ENCODE data around the gene ECM1.

Gene ECM1

GRCh38 chr1:150507912-150508864, at the start of gene ECM1:
TSS of gene ECM1 (plus strand) at chr1:150508109. CDS start at chr1:150508210, 101 bp downstream.
- no peak for DNase-seq (ENCODE audit: low read depth in 2 of 2)

DNA sequence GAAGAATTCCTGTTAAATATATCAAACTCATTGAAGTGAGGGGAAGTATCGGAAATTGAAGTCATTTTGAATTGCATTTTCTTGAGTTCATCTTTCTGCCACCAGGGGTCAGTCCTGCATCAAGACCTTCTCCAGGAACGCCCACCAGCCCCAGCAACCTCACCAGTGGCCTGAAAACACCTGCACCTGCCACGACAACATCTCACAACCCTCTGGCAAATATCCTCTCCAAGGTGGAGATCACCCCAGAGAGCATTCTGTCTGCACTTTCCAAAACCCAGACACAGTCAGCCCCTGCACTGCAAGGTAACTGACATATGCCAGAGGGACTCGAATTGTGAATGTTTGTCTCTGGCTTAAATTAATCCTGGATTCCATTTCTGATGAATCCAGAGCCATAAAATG, 43.5 kb upstream of the ECM1 start:
- peak; percentile 31 to 55 for DNase-seq (ENCODE audit: low read depth in 2 of 2)

- DNase-seq (ENCODE audit: low read depth in 2 of 2): no peak
Observed at GRCh38 chr1:150466964-150467363, 40.9 kb upstream of the ECM1 start.

DNA sequence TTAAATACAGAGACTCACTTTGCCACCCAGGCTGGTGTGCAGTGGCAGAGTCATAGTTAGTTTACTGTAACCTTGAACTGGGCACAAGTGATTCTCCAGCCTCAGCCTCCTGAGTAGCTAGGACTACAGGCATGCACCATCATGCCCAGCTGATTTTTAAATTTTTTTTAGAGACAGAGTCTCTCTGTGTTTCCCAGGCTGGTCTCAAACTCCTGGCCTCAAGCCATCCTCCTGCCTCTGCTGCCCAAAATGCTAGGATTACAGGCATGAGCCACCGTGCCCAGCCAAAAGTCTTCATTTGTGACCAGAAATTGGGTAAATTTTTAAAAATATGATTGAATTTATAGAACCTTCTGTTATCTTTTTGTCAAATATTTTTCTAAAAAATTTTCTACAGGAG, 38.6 kb upstream of the ECM1 start:
- DNase-seq (ENCODE audit: low read depth in 2 of 2): no peak

GRCh38 chr1:150472601-150473200, 35.2 kb upstream of the ECM1 start:
- DNase-seq (ENCODE audit: low read depth in 2 of 2): no peak

GRCh38 chr1:150473659-150474058, 34.2 kb upstream of the ECM1 start:
- DNase-seq (ENCODE audit: low read depth in 2 of 2): no peak

DNA sequence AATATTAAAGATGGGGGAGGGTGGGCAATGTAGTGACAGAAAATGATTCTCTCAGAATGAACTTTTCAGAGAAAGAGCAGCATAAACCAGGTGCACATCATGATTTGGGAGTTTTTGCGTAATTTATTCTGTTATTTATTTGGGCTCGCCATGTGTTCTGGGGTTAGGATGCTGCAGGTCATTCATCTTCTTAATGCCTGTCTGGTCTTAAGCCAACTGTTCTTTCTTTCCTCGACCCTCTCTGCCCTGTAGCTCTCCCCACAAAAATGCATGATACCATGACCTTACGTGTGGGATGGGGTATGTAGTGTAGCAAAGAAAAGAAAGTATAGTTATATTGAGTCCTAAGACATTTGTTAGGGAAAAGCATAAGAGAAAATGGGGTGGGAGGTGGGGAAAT, 33.0 kb upstream of the ECM1 start:
- DNase-seq (ENCODE audit: low read depth in 2 of 2): no peak

DNA sequence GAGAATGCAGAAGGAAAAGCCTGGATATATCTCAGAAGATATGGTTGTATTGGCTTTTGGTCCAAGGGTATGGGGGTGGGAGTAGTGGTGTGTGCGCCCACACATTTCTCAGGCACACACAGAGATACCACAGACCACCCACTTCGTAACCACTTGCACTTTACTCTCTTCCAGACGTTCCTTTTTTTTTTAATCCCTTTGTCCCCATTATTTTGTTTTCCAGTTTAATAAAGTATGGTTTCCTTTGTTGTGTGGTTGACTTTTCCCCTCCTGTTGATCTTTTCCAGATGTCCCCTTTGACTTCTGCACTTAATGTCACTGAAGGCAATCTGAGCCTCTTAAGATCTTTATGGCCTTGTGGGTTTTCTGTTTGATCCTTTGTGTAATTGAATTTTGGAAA, 31.2 kb upstream of the ECM1 start:
- no peak for DNase-seq (ENCODE audit: low read depth in 2 of 2)

GRCh38 chr1:150477320-150477719, 30.6 kb upstream of the ECM1 start:
- no peak for DNase-seq (ENCODE audit: low read depth in 2 of 2)

GRCh38 chr1:150477733-150478132, 30.2 kb upstream of the ECM1 start:
- no peak for DNase-seq (ENCODE audit: low read depth in 2 of 2)

DNA sequence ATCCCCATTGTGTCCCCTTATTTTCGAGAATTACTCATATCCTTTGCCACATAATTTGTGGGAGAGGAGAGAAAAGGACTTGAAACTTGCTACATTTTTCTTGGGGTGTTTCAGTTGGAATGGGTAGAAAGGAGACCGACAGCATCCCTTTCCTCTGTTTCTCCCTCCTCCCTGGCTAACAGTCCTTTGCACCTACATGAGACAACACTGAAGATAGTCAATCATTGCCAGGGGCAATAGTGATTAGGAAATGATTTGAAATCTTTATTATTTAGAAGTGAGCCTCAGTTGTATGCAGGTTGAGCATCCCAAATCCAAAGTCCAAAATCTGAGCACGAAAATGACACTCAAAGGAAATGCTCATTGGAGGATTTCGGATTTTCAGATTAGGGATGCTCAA, 28.5 kb upstream of the ECM1 start:
- no peak for DNase-seq (ENCODE audit: low read depth in 2 of 2)

- no peak for DNase-seq (ENCODE audit: low read depth in 2 of 2)
Observed at GRCh38 chr1:150479927-150480352, 28.0 kb upstream of the ECM1 start.

DNA sequence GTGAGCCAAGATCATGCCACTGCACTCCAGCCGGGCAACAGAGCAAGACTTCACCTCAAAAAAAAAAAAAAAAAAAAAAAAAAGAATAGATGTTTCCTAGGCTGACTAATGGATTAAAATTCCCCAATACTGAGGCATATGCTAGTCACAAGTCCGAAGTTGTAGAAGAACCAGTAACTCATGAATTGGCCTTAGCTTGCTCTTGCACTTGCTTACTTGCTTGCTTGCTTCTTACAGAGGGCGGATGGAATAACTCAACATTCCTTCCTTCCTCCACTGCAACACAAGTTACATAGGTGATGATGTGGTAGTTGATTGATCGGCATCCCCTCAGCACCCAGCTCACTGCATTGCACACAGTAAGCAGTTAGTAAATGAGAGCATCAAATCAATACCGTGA, 23.5 kb upstream of the ECM1 start:
- DNase-seq (ENCODE audit: low read depth in 2 of 2): no peak

GRCh38 chr1:150484861-150485260, 23.0 kb upstream of the ECM1 start:
- DNase-seq (ENCODE audit: low read depth in 2 of 2): no peak

GRCh38 chr1:150486966-150487762, 20.7 kb upstream of the ECM1 start, which contains the start of gene TARS2:
TSS of gene TARS2 (plus strand) at chr1:150487419. CDS start at chr1:150487451, 32 bp downstream.
- DNase-seq (ENCODE audit: low read depth in 2 of 2): peak; percentile 82 to 92

- DNase-seq (ENCODE audit: low read depth in 2 of 2): no peak
Observed at GRCh38 chr1:150487763-150488115, 20.2 kb upstream of the ECM1 start.

DNA sequence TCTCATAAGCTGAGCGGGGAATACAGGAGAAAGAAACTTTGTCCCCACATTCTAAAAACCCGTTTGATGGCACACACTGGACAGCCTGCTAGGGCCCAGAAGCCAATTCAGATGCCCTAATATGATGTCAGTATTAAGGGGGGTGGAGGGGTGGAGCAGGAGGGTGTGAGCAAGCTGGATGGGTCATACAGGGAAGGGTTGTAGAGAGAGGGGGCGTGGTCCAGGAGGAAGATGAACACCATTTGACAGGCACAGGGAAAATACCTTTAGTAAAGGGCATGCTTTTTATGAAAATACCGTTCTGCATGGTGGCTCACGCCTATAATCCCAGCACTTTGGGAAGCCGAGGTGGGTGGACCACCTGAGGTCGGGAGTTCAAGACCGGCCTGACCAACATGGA, 14.7 kb upstream of the ECM1 start:
- no peak for DNase-seq (ENCODE audit: low read depth in 2 of 2)

DNA sequence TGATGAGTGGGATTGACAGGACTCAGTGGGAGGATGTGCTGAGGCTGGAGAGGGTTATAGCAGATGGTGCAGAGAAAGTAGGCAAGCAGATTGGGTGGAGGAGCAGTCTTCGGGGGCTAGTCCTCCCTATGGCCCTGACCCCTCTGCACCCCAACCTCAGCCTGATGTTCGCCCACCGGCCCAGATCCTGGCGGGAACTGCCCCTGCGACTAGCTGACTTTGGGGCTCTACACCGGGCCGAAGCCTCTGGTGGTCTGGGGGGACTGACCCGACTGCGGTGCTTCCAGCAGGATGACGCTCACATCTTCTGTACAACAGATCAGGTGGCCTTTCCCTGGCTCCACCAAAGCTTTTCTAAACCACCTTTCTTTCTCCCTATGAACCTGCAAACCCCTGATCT, 9.6 kb upstream of the ECM1 start:
- DNase-seq (ENCODE audit: low read depth in 2 of 2): no peak

GRCh38 chr1:150505431-150505830, 2.5 kb upstream of the ECM1 start:
- DNase-seq (ENCODE audit: low read depth in 2 of 2): no peak

DNA sequence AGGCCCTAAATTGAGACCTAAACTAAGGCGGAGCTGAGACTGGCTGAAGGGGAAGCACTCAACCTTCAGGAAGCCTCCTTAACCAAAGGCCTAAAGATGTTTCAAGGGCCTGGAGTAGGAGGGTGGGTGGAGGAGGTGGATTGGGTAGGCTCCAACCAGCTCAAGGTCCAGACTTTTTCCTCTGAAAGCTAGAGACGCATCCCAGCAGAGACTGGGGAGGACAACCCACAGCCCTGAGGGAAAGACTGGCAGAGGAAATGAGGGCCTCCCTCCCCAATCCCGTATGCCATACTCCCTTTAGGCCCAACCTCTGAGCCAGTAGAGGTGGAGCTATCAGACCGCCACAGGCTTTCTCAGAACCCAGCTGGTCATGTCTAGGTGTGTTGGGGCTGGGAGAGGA, 1.1 kb downstream of the ECM1 start:
- no peak for DNase-seq (ENCODE audit: low read depth in 2 of 2)

DNA sequence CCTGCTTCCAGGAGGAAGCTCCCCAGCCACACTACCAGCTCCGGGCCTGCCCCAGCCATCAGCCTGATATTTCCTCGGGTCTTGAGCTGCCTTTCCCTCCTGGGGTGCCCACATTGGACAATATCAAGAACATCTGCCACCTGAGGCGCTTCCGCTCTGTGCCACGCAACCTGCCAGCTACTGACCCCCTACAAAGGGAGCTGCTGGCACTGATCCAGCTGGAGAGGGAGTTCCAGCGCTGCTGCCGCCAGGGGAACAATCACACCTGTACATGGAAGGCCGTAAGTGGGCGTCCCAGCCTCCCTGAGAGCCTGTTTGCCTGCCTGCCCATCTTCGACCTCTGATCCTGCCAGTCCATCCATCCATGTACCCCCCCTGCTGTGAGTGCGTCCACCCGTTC, 3.6 kb downstream of the ECM1 start:
- DNase-seq (ENCODE audit: low read depth in 2 of 2): no peak

- DNase-seq (ENCODE audit: low read depth in 2 of 2): no peak
Observed at GRCh38 chr1:150511985-150512660, 4.2 kb downstream of the ECM1 start.
